ENCODE measurements around the gene GABARAP.
A peak's percentile ranks its signal among the peaks of the same experiment; 100 is the strongest.
"Not testable (repeated sequence)": the region's sequence is repeated elsewhere in the genome, so short reads cannot be mapped to it uniquely, and the experiment has no call there.

Gene GABARAP

GRCh38 chr17:7260651-7261378 is 18.6 kb upstream of the GABARAP start:
- peak in 2 of 4 experiments; percentile 30 to 39 for DNase-seq

- DNase-seq: no peak
Observed at GRCh38 chr17:7260151-7260550, 17.9 kb upstream of the GABARAP start.

- DNase-seq: no peak
Observed at GRCh38 chr17:7259555-7259889, 17.3 kb upstream of the GABARAP start.

- peak; percentile 76 to 91 (median 88) for DNase-seq
Observed at GRCh38 chr17:7258731-7259554, 16.7 kb upstream of the GABARAP start.

DNA sequence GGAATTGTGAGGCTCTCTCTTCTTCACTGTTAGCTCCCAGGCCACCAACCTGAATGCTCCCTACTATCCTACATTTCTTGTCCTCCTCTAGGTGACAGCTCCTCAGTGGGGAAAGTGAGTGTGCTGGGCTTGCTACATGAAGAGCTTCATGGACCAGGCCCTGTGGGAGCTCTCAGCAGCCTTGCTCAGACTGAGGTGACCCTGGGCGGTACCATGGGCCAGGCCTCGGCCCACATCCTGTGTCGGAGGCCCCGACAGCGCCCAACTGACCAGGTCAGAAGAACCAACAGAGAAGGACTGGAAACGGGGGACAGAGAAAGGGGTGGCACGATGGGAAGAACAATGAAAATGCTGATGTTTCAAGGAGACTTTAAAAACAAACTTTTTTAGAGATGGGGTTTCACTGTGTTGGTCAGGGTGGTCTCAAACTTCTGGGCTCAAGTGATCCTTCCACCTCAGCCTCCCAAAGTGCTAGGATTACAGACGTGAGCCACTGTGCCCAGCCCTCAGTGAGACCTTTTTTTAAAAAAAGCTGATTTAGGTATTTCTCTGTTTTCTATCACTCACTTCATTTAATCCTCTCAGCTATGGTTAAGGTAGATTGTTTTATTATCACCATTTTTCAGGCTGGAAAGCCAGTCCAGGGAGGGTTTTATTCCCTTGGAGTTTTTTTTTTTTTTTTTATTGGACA is 14.7 kb upstream of the GABARAP start:
- no peak for DNase-seq

DNA sequence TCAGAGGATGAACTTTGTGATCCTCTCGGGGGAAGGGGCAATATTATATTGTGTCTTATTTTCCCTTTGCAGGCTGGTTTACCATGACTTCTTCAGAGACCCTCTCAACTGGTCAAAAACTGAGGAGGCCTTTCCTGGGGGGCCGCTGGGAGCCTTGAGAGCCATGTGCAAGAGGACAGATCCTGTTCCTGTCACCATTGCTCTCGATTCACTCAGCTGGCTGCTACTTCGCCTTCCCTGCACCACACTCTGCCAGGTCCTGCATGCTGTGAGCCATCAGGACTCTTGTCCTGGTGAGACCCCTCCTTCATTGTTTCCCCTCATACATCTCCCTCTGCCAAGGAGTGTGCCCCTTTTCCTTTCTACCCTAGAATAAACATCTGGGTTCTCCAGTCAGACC is 12.3 kb upstream of the GABARAP start:
- no peak for DNase-seq

DNA sequence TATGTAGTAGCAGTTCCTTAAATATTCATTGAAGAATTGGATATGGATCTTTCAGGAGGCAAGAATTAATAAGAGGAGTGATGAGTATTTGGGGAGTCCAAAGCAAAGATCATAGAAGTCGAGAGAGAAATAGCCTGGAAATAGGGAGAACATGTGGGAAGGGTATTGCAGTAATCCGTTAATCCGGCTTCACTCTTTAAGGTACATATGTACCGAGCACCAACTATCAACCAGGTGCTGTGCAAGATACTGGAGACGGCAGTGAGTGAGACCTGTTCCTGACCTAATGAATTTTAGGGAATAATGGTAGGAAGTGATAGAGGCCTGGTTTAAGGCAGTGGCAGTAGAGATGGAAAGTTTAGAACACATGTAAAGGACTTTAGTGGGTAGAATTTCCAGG is 10.8 kb upstream of the GABARAP start:
- no peak for DNase-seq

DNA sequence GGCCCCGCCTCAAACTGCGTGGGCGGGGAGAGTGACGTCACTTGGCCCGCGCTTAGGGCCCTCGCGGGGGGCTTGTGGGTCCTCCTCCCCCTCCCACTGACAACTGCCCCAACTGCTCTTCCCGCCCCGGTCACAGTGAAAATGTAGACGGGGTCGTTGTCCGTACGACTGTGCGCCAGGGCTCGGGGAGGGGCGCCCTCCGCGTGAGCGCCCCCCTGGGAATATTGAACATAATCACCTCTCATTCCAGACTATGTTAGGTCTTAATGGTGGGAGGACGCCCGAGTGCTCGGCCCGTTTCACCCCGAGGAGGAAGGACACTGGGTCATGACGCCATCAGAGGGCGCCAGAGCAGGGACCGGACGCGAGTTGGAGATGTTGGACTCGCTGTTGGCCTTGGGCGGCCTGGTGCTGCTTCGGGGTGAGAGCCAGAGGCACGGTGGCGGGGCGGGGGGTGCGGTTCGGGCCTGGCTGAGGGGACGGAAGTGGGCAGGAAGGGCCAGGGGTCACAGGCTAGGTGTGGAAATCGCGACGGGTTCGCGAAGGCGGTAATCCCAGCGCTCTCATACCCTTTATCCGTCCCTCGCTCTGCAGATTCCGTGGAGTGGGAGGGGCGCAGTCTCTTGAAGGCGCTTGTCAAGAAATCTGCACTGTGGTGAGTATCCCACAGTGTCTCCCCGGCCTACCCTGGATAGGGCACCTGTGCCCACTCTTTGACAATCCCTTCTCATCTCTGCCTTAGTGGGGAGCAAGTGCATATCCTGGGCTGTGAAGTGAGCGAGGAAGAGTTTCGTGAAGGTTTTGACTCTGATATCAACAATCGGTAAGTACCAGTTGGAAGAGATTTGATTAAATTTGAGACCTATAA is 10.2 kb upstream of the GABARAP start, which contains the start of gene ELP5:
ELP5 (plus strand) TSS at position 40 of the 868 bp plus-strand sequence; CDS start at position 376, 336 bp downstream.
- DNase-seq: peak; percentile 94 to 96 (median 96)

GRCh38 chr17:7251661-7252175 is 9.5 kb upstream of the GABARAP start, which contains the start of gene CTDNEP1:
Gene CTDNEP1, minus strand, starts transcription at chr17:7251734. Its CDS starts 438 bp downstream, at chr17:7251296.
- peak; percentile 99 to 100 (median 100) for DNase-seq

GRCh38 chr17:7250695-7251627 is 8.7 kb upstream of the GABARAP start:
- DNase-seq: peak in 3 of 4 experiments; percentile 50 to 64 (median 64)

- peak in 3 of 4 experiments; percentile 43 to 50 (median 47) for DNase-seq
Observed at GRCh38 chr17:7249830-7250229, 7.6 kb upstream of the GABARAP start.

- no peak for DNase-seq
Observed at GRCh38 chr17:7249214-7249613, 7.0 kb upstream of the GABARAP start.

- no peak for DNase-seq
Observed at GRCh38 chr17:7248796-7249195, 6.5 kb upstream of the GABARAP start.

DNA sequence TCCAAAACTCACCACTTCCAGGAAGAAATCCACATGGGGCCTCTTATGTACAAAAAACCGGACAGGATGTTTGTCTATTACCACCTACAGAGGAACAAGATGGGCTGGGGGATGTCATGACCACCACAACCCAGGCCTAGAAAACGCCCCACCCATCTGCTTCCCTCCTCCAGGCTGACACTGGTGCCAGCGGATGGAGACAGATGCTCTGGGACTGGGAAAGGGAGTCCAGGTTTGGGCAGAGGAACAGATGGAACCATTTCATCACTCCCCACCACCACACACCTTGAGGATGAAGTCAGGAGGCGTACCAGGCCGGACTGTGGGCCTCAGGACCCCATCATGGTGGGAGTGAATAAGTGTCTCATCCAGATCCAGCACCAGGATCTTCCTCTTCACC is 4.5 kb upstream of the GABARAP start:
- DNase-seq: no peak

DNA sequence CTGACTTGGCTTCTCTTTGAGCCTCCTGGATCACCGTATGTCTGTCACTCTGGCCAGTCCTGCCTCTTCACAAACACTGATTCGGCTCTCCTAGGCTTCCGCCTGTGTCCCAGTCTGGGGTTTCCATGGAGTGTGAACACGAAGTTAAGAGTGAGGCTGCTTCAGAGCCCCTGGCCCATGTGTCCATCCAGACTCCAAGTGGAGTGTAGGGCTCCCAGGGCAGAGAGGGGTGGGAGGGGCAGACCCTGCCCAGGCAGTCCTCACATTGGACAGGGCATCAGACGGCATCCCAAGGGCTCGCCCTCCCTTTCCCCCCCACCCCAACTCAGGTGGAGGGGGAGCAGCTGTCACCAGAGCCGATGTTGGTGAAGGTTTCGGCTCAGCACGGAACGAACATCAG is 1.6 kb upstream of the GABARAP start:
- DNase-seq: not testable (repeated sequence)

DNA sequence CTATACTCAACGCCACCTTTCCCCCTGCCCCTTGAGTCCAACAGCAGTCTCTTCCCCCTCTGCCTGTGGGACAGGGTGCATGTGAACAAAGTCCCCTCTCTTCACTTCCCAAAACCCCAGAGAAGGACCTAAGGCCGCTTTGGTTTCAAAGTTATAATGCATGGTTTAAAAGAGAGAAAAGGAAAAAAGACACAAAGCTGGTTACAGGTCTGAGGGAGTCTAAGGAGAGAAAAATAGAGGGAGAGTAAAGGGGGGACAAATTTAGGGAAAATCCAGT is 1.1 kb upstream of the GABARAP start:
- DNase-seq: no peak

- peak; percentile 96 to 98 (median 97) for DNase-seq
Observed at GRCh38 chr17:7242717-7243452, 636 bp upstream of the GABARAP start.

DNA sequence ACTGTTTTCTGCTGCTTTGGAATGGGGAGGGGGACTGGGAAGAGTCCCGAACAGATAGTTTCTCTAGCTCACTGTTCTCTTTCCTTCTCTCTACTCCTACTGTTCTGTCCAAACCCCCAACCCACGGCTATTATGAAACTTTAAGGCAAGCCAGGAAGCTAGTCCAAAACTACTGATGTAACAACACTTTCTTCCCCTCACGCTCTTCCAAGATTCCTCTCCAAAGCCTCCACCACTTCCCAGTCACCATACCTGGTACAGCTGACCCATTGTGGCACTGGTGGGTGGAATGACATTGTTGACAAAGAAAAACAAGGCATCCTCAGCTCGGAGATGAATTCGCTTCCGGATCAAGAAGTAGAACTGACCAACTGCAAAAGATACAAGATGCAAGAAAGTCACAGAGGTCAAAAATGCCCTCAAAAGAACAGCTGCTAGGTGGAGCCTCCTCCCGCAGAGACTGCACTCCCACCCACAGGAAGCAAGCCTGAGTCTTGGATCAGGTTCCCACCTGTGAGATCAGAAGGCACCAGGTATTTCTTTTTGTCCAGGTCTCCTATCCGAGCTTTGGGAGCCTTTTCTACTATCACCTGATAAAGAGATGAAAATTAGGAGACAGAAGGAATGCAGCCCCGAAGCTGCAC is 1.0 kb downstream of the GABARAP start:
- DNase-seq: peak in 3 of 4 experiments; percentile 46 to 57 (median 50)

DNA sequence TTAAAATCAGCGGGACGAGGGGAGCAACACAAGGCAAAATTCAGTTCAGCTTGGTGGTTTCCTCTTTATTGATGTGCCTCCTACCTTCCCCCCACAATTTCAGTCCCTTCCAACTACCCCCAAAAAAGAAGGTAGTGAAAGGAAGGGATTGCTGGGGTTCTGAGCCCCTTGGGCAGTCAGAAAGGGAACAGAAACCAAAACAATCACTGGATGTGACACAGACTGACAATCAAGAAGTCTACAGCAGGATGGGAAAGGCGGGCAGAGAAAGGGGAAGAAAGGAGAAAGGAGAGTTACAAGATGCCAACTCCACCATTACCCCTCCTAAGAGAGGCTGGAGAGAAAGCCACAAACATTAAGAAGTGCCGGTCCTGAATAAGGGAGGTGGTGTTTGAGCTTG is 1.9 kb downstream of the GABARAP start:
- DNase-seq: peak; percentile 57 to 78 (median 74)
